Effector memory CD8-positive, alpha-beta T cell (primary cell): ENCODE results near the gene LGI2.

Experiments used
- ATAC-seq: fragments of 150-1000 bp; cut with Tn5 transposase; replicated peaks from 2 replicates; pipeline ENCODE4 v1.10.0; 2021; ENCODE audit warnings: mild to moderate bottlenecking, moderate library complexity
- DNase-seq, 3 experiments: peaks; one replicate each; pipeline ENCODE4 v3.0.0; 2021
- H3K27ac Mint-ChIP-seq, 2 donors: one replicate each; pipeline ENCODE4 v1.8.0; 2022; ENCODE audit warnings: mild to moderate bottlenecking in 2 of 2, mixed read lengths in 2 of 2, moderate library complexity in 2 of 2
- H3K27me3 Mint-ChIP-seq, 2 donors: one replicate each; pipeline ENCODE4 v1.8.0; 2022; ENCODE audit warnings: mixed read lengths in 2 of 2
- H3K36me3 Mint-ChIP-seq: one replicate; pipeline ENCODE4 v1.8.0; 2022; ENCODE audit warnings: mild to moderate bottlenecking, moderate library complexity, mixed read lengths; ENCODE audit not compliant: insufficient read depth
- H3K4me1 Mint-ChIP-seq, 2 donors: one replicate each; pipeline ENCODE4 v1.8.0; 2022; ENCODE audit warnings: low read depth in 2 of 2, mixed read lengths in 2 of 2
- H3K4me3 Mint-ChIP-seq, 2 donors: one replicate each; pipeline ENCODE4 v1.8.0; 2022; ENCODE audit warnings: mild to moderate bottlenecking in 2 of 2, mixed read lengths in 2 of 2, moderate library complexity in 2 of 2
- H3K9me3 Mint-ChIP-seq, 2 donors: one replicate each; pipeline ENCODE4 v1.8.0; 2022; ENCODE audit warnings: mixed read lengths in 2 of 2

Gene LGI2

DNA sequence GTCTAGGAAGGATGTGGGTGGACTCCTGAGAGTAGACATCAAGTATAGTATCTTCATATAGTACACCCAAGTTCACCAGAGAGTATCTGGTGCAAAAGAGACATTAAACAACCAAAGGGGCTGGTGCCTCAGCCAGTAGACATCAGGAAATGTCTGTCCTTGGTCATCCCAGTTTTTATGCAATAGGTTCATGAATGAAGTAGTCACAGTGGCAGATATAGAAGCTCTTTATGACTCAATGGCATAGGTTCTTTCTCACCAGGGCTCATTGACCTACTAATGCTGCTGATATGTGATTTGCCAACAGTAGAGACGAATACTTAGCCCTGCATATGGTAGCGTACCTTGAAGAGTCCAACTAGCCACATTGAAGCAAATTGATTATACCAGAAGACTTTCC is 72.9 kb downstream of the LGI2 start:
- Mint-ChIP-seq H3K9me3 (peaks cover 0 to 2% of the 10 kb centered on the region in 2 donors), H3K27me3 (peaks cover 0 to 12% of the 10 kb centered on the region in 2 donors), H3K36me3 (no peaks in the 10 kb centered on the region), H3K4me1 (no peaks in the 10 kb centered on the region), H3K4me3 (no peak overlapping the region), H3K27ac (no peak overlapping the region)
- no peak for ATAC-seq
- no peak for DNase-seq

DNA sequence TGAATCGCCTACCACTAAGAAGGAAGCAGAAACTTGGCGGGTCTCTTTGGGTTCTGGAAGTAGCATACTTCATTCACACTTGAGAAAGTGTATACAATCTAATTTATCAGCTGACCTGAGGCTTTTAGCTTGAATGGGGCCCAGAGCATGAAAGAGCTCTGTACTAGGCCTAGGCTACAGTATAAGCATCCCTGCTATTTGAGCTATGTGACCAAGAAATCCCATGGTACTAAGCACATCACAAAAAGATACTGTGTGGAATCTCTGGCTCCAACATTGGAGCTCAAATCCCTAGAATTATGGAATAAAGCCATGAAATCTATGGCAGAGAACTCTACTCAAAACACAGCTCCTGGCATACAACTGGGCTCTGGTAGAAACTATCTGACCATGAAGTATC is 74.0 kb downstream of the LGI2 start:
- Mint-ChIP-seq H3K27ac (no peak overlapping the region), H3K4me3 (no peak overlapping the region), H3K27me3 (peaks cover 0 to 12% of the 10 kb centered on the region in 2 donors), H3K9me3 (peaks cover 0 to 4% of the 10 kb centered on the region in 2 donors), H3K4me1 (no peaks in the 10 kb centered on the region), H3K36me3 (no peaks in the 10 kb centered on the region)
- ATAC-seq (no peak), DNase-seq (no peak)

GRCh38 chr4:24956091-24956490 is 74.7 kb downstream of the LGI2 start:
- Mint-ChIP-seq H3K36me3 (no peaks in the 10 kb centered on the region), H3K27me3 (peaks cover 0 to 12% of the 10 kb centered on the region in 2 donors), H3K4me1 (no peaks in the 10 kb centered on the region), H3K9me3 (peaks cover 0 to 4% of the 10 kb centered on the region in 2 donors), H3K4me3 (no peak overlapping the region), H3K27ac (no peak overlapping the region)
- DNase-seq, result no peak
- no peak for ATAC-seq

DNA sequence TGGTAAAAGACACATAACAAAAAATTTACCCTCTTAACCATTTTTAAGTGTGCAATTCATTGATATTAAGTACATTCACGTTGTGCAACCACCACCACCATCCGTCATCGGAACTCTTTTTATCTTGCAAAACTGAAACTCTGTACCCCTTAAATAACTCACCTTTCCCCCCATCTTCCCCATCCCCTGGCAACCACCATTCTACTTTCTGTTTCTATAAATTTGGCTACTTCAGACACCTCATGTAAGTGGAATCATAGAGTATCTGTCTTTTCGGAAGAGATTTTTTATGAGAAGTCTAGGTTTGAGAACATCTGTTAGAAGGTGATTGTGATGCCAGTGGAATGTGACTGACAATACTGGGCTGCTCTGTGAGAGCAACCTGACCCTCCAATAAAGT is 78.1 kb downstream of the LGI2 start:
- no peak overlapping the region for H3K4me3 Mint-ChIP-seq
- no peak for ATAC-seq
- H3K27ac Mint-ChIP-seq, result no peak overlapping the region
- H3K36me3 Mint-ChIP-seq, result no peaks in the 10 kb centered on the region
- H3K27me3 Mint-ChIP-seq, result peaks cover 3 to 15% of the 10 kb centered on the region in 2 donors
- H3K4me1 Mint-ChIP-seq, result no peaks in the 10 kb centered on the region
- H3K9me3 Mint-ChIP-seq, result peaks cover 0 to 4% of the 10 kb centered on the region in 2 donors
- DNase-seq, result no peak

- Mint-ChIP-seq H3K27ac (no peak overlapping the region), H3K36me3 (no peaks in the 10 kb centered on the region), H3K4me1 (no peaks in the 10 kb centered on the region), H3K27me3 (peaks cover 0 to 15% of the 10 kb centered on the region in 2 donors), H3K9me3 (peaks cover 0 to 4% of the 10 kb centered on the region in 2 donors), H3K4me3 (no peak overlapping the region)
- DNase-seq (no peak), ATAC-seq (no peak)
These were observed 80.8 kb downstream of the LGI2 start for GRCh38 chr4:24949970-24950369.
